ENCODE measurements around the gene PRMT7.

The PRMT7 gene

DNA sequence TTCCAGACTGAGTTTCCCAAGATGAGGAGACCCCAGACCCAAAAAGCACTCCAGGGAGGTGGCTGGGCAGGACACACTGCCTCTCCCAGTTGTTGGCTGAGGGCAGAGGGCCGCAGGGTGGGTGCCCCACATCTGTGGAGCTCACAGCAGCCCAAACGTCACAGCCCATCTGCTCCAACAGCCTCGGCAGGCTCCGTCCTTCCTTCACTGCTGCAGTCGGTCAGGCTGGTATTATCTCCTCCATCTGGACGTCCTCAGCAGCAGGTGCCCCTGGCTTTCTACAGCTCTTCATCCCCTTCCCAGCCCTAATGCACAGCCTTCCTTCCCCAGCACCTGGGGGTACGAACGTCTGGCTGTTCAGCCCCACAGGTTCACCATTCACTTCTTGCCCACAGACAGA lies 55.2 kb downstream of the PRMT7 start:
- ATAC-seq = no peak

DNA sequence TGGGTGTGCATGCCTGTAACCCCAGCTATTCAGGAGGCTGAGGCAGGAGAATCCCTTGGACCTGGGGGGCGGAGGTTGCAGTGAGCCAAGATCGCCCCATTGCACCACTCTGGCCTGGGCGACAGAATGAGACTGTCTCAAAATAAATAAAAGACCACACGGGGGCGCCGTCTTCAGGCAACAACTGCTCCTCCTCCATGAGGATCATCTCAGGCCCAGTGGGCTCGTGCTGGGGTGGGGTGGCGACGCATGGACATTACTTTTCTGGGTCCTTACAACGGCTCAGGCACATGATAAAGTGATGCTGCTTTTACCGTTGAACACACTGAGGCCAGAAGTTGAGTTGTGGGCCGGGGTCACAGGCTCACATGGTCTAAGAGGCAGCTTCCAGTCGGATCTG lies 56.2 kb downstream of the PRMT7 start:
- no peak for ATAC-seq

DNA sequence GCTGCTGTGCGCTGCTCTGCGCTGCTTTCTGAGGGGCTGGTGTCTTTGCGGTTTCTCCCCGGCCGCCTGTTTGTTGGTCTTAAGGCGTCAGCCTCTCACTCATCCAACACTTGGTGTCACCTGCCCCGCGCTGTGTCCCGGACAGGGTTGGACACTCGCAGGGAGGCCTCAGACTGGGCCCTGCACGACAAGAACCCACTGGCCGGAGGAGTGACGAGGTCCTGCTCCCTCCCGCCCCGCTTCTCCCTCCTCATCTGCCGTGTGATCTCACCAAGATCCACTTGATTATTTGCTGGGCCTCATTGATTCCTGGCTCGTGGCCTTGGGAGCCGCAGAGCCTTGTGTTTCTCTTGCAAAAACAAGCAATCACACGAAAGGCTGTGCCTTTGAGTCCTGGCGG lies 56.6 kb downstream of the PRMT7 start:
- no peak for ATAC-seq

DNA sequence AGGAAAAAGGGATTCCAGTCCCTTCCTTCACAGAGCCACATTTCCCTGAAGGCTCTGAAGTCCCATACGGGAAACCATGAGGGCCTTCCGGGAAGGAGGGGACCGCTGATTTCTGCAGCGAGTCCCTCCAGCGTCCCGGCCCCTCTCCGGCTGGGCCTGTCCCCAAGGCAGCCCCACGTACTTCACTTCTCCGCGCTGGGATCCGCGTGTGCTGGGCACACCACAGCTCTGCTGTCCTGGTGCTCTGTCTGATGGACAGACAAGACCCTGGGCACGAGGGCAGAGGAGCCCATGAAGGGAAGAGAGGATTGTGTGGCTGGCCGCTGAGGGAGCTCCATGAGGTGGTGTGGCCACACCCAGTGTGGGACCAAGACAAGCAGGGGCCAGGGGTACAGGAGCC lies 57.1 kb downstream of the PRMT7 start:
- no peak for ATAC-seq

DNA sequence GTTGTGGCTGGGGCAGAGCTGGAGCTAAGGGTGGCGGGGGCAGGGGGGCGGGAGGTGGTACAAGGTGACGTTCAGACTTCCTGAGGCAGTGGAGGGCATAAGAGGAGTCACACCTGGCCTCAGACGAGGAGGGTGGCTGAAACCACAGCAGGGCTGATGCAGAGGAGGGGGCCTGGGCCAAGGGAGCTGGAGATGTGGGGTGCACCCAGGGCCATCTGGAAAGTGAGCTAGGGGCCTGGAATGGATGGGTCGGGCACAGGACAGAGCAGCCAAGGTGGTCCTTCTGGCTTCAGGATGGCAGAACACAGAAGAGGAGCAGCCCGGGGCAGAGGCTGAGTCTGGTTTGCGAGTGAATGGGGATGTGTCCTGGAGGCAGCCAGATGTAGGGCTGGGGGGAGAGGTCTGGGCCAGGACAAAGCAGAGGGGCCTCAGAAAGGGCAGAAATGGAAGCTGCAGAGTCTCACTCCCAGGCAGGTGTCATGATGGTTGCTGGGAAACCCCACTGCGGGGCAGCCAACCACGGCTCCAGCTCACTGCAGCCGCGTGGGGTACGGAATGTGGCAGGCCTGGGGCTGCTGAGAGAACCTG lies 57.6 kb downstream of the PRMT7 start:
- ATAC-seq = peak; percentile 28 to 43

DNA sequence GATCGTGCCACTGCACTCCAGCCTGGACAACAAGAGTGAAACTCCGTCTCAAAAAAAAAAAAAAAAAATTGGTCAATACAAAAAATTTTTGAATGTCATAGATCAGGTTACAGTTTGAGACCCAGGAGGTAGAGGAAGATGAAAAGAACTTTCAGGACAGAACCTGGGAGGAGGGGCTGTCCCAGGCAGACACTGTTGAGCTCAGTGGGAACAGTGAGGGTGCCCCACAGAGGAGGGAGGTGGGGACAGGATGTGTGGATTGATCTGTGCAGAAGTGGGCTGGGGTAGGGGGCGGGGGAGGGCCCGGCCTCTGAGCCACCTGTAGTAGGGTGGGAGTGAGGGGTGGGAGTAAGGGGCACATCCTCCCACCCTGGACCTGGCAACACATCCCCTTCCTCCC lies 58.3 kb downstream of the PRMT7 start:
- no peak for ATAC-seq

DNA sequence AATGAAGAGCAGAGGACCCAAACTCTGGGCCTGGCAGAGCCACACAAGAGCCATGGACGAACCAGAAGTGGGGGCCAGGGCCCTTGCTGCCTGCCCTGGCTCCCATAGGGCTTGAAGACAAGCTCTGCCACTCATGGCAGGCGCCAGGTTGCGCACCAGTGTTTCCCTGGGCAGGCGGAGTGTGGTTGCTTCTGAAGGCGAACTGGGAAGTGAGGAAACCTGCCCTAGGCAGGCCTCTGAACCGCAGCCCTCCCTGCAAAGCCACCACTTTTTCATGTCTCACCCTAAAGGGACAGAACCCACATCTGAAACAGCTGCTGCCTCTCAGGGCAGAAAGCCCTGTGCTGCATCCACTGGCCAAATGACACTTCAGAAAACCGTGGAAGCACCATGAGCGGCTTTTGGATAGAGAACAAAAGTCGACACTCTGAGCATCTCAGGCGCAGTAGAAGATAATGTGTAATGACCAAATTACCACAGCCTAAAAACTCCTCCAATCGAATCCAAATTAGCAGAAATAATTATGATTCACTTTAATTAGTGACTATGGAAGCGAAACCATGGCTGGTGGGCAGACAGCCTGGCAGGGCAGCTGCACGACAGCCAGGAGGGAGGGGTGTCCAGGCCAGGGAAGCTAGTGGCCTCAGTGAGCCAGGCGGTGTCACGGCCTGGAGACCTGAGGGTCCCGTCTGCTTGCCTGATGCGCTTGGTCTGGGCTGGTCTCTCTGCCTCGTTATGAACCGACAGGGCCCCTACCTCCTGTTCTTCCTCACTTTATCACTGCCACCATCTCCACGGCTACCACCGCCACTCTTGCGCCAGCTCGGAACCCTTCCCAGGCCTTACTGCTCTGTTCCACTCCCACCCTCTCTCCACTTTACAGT lies 59.1 kb downstream of the PRMT7 start:
- ATAC-seq = peak; percentile 42 to 50

DNA sequence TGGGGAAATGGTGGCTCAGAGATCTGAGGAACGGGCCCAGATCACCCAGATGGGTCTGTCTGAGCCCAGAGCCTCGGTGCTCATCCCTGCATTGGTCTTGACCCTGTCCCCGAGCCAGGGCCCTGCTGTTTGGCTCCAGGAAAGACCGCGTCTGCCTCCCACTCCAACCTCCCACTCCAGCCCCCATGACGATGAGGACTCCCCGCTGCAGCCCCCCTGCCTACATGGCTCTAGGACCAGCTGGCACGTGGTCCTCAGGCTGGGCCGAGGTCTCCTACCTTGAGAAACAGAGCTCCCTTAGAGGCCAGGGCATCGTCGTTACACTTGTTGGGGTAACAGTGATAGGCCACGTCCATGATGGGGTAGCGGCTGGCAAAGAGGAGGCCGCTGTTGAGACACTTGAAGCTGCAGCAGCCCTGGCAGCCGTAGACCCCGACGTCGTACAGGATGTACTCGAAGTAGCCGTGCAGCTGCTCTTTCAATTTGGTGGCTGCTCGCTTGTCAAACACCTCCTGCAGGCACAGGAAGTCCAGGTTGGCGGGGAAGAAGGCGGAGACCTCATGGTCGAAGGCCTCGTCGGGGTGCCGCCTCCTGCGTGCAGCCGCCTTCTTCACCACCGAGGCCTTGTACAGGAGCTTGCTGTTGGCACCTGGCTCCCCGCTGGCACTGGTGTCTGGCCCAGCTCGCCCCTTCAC lies 59.9 kb downstream of the PRMT7 start:
- ATAC-seq = peak; percentile 22 to 33

DNA sequence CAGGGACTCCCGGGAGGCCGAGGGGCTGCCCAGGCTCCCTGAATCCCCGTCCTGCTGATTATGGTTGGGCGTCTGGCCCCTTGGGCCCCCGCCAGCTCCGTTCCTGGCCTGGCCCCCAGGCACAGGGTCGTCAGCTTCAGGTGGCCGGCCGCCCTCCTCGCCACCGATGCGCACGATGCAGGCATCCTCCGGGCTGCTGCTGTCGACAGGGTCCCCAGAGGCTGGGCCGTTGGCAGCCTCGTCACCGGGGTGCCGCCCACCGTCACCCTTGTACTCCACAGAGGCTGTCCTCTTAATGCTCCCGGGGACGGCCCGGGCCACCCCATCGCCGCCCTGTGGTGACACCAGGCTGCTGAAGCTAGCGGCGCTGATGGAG lies 60.4 kb downstream of the PRMT7 start:
- no peak for ATAC-seq

DNA sequence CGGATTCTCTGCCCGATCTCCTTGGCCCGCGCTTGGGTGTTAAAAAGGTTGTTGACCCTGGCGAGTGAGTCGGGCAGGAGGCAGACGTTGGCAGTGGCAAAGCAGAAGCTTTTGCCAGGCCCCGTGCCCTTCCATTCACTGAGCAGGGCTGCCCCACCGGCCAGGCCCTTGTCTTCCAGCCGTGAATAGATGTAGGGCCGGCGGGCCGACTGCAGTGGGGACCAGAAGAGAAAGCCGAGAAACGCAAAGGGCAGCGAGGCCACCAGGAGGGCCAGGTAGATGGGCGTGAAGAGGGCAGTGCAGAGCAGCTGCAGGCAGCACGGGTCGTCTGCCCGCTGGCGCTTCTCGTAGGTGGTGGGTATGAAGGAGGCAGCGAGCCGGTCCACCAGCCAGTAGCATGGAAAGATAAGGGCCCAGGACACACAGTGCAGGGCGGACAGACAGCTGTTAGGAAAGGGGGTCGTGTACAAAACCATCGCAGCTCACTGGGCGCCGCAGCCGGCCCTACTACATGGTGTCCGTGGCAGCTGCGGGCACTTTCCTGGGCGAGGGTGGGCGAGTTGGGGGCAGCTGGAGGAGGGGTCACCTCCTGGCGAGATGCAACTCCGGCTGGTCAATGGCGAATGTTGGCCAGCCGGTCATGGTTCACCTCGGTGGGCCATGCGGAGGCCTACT lies 61.0 kb downstream of the PRMT7 start:
- no peak for ATAC-seq

DNA sequence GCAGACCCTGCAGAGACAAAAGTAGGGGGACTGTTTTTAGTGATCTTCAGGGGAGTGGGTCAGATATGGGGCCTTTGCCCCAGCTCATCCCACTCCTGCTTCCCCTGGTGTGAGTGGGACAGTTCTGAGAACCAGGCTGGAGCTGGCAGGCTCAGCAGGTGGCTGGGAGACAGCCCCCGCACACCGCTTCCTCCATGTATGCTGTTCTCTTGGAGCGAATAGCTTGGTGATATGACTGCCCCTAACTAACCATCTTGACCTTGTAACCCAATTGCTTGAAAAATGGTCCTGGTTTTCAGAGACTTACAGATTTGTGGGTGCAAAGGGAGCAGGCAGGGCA lies 61.5 kb downstream of the PRMT7 start:
- ATAC-seq = no peak

DNA sequence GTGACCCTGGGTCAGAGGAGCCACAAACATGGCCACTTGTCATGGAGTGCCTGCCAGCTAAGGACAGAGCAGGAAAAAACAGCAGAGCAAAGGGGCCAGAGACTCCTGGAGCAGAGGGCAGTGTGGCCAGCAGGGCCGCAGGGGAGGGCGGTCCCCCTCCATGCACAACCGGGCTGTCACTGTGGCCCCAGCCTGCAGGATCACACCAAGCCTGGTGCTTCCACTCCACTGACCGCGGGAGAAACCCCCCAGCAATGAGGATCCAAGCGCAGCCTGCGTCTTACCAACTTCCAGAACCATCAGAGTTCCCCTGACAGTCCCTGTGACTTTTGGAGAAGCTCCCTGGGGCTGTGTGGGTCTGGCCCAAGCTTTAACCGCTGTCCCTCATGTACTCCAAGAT lies 62.0 kb downstream of the PRMT7 start:
- no peak for ATAC-seq

DNA sequence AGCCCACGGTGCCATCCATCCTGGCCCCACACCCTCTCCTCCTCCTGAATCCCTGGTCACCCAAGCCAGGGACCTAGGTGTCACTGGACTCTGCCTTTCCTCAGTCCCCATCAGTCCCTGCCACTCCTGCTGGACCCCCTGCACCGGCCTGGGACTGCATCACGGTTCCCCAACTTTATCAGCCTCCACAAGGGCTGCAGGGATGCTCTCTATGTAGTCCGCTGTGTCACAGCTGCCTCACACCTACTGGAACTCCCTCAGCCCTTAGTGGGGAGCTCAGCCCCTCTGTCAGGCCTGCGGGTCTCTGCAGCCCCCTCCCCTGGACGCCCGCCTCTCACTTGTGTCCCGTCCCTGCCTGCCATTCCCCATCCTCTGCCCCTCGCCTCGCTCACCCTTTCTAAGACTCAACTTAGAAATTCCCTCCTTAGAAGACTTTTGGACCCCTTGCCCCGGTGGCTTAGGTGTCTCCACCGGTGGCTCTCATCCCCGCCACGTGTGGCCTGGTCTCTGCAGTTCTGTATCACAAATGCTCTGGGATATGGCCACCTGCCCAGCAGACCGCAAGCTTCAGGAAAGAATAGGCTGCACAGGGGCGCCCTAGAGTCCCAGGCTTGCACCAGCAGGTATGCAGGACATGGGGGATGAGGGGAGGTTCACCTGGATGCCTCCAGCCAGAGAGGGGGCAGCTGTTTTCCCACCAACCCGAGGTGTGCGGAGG lies 62.9 kb downstream of the PRMT7 start:
- no peak for ATAC-seq

DNA sequence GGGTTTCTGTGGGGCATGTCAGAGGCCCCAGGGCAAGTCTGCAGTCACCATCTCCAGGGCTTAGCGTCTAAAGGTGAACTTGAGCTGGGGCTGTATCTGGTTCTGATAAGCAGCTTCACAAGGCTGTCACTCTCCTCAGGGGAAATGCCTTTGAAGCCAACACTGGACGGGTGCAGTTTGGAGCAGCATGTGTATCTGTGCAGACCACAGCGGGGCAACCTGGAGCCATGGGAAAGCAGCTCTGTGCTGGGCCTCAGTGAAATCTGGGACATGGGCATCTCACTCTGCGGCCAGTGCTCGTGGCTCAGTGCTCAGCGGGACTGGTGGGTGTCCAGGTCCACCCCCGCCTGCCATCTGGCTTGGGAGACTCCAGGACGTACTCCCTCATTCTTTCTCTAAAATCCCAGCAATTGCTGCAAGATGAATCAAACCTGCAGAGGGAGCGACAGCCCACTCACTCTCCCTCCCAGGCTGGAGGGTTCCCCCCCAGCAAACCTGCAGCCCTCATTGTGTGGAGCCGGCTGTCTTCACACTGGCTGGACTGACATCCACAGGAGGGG lies 63.5 kb downstream of the PRMT7 start:
- no peak for ATAC-seq

DNA sequence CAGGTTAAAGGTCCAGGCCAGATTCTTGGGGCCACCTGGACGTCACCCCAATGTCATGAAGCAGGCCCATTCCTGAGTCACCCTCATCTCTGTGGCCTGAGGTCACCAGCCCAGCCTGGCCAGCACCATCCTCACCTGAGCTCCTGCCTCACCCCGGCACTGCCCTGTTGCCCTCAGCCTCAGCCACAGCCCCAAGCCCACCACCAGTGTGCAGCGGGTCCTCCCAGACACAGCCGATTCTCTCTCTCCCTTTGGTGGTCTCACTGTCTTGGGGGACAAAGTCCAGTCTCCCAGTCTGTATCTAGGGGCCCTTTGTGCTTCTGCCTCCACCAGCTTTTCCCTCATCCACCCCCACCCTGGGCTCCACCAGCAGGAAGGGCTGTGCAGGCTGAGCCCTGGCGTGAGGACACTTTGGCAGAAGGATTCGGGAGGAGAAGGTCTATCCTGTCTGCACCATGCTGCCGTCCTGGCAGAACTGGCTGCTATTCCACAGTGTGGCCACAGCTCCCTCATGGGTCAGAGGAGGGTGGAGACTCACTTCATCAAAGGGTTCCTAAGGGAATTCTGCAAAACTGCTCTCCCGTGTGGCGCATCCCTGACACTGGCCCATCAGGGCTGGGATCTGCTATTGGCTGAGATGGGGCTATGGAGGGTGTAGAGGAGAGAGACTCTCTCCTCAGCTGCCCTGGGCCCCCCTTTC lies 64.3 kb downstream of the PRMT7 start:
- ATAC-seq = no peak

DNA sequence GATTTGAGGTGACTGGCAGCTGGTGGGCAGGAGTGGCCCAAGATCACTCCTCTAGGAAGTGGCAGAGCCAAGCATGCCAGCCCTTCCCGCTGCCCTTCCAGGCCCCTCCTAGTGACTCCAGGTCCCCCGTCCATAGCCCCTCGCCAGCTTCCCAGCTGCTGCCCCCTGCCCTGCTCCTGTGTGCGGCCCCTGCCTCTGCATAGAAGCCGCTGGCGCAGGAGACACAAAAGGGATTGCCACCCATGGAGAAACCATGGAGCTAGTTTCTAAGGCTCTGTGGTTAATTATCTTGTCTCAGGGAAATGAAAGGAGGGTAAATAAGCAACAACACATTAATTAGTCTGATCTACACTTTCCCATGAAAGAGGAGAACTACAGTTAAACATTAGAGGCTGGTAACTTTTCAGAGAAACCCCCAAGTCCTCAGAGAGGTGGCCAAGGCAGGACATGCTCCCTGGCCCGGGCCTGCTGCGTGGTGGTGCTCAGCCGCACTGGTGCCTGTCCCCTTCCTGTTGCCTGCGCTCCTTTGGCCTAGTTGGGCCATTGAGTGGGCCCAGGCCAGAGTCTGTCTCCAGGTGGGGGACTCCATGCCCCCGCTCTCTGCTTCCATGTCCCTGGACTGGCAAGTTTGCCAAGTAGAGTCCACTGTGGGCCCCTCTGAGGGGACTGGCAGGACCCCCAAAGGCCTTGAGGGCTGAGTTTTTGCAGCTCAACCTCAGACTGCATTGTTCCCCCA lies 65.2 kb downstream of the PRMT7 start:
- no peak for ATAC-seq

DNA sequence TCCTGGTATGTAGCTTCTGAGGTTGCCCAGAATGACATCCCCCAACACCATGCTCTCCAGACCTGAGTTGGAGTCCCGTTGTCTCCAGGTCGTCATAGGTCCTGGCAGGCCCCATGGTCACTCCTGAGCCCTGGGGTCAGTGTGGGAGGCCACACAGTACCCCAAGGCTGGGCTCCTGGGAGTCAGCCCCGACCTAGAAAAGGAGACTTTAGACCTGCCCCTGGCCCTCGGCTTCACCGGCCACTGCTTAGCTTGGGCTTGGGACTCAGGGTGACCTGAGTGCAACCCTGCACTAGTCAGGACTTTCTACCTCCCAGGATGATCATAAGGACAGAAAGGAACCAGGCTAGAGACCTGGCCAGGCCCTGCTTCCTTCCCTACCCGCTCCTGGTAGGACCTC lies 65.8 kb downstream of the PRMT7 start:
- ATAC-seq = no peak

DNA sequence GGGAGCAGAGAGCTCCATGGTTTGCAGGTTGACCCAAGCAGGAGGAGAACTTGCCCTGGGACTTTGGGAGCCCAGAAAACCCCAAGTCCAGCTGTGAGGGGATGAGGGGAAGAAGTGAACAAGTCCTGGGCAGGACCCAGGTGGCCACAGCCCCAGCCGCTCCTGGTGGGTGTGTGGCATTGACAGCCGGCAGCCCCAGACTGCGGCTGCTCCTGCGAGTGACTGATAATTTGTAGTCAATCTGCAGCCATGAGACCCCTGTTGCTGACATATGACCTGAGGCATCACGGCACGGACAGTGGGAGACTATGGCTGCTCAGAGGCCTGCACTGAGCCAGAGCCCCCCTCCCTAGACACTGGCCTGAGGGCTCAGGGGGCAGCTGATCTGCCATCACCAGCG lies 66.4 kb downstream of the PRMT7 start:
- no peak for ATAC-seq

DNA sequence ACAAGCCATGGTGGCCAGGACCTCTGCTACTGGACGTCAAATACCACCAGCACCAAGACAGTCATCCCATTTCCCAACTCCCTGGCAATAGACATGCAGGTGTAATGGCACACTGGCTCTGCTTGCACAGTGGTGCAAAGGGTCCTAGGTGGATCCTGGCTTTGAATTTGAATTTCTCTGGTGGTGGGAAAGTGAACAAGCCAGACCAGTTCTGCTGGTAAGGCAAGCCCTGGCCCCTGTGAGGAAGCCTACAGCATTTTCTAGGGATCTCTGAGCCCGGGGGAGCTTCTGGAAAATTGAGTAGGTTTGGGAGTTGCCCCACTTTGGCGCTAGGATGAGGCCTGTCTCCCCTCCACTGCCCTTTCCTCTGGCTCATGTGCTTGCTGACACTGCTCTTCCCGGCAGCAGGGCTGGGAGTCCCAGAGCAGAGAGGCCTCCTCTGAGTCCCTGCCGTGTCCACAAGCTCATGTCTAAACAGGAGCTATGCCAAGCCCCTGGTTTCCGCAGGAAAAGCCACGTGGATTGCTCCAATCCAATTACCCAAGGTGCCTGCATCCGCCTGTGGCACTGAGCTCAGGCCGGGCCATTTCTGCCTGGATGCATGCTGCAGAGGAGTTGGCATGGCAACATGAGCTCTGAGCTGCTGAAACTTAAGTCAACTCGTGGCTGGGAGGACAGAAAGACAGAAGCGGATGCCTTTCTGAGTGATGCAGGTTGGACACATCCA lies 67.0 kb downstream of the PRMT7 start:
- no peak for ATAC-seq

All from activated CD4-positive, CD25-positive, alpha-beta regulatory T cell treated with anti-CD3 and anti-CD28 coated beads, Interleukin-2, amount 50 U/mL, for 24 hours (primary cell).